ENCODE results near the gene RBM19.

Gene RBM19

GRCh38 chr12:113988976-113989375, 22.9 kb upstream of the RBM19 start:
- no peak for DNase-seq

DNA sequence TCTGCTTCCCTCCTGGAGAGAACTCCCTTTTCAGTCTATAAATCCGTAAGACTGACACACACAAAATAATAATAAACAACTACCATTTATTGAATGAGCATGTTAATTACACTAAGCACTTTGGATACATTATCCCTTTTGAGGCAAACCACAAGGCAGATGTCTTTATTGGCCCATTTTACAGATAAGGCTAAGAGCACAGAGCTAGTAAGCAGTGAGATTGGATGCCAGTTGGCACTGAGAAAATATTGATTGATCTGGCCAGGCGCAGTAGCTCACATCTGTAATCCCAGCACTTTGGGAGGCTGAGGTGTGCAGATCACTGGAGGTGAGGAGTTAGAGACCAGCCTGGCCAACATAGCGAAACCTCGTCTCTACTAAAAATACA, 21.9 kb upstream of the RBM19 start:
- no peak for DNase-seq

- DNase-seq = no peak
These were observed 21.3 kb upstream of the RBM19 start for GRCh38 chr12:113987261-113988063.

DNA sequence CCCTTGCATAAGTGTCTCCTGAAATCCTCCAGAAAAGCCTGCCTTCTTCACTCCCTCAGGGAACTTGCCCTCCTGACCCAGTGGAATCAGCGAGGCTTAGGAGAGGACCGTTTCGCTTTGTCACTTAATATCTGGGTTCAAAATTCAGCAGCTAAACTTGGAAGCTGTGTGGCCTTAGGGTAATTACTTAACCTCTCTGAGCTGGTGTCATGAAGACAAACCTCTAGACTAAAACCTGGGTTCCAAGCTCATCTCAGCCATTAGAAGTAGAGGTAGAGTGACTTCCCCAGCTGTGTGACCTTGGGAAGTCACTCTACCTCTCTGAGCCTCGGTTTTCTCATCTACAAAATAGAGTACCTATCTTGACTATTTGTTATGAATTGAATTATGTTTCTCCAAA, 18.3 kb upstream of the RBM19 start:
- no peak for DNase-seq

GRCh38 chr12:113983777-113984448, 17.8 kb upstream of the RBM19 start:
- DNase-seq = no peak

DNA sequence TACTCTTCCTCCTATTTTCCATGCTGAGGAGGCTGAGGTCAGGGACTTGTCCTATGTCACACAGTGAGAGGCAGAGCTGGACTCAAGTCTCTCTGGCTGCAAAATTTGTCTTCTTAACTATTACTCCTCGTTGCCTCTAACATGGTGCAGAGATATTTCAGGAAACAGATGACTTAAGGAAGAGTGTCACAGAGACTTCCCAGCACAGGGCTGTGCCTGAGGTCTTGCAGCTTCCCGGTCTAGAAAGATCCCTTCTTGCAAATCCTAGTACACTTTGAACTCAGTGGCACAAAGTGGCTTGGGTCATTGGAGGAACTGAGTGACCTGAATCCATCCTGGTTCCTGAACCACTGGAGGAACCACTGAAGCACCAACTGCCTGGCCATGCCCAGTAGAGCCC, 17.1 kb upstream of the RBM19 start:
- no peak for DNase-seq

GRCh38 chr12:113981876-113982275, 15.8 kb upstream of the RBM19 start:
- DNase-seq = no peak

GRCh38 chr12:113980537-113981337, 14.6 kb upstream of the RBM19 start:
- DNase-seq = peak; percentile 37

DNA sequence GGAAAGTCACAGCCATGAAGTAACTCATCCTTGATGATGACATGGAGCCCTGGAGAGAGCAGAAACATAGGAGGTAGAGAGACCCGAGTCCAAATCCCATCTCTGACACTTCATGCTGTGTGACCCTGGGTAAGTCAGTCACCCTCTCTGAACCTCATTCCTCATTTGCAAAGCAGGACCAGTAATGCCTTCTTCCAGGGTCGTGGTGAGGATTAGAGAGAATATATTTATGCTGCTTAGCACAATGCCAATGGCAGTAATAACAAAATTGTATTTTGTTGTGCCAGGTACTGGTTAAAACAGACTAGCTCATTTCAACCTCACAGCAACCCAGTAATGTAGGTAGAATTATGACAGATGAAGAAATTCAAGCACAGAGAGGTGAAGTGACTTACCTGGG, 13.9 kb upstream of the RBM19 start:
- no peak for DNase-seq

DNA sequence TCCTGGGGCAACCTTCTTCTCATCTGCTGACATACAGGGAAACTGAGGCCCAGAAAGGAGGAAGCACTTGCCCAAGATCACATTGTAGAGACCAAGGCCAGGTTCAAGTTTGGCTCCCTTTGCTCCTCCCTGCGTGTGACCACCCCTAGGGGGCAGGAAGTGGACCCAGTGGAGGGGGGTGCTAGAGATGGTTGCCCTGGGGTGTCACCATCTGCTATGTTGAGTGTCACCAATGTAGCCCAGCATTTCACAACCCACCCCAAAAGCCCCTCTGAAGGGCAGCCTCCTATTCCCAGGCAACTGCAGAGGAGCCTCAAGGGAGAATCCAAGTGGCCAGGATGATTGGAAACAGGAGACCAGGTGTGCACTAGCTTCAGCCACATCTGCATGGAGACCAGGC, 12.0 kb upstream of the RBM19 start:
- no peak for DNase-seq

DNA sequence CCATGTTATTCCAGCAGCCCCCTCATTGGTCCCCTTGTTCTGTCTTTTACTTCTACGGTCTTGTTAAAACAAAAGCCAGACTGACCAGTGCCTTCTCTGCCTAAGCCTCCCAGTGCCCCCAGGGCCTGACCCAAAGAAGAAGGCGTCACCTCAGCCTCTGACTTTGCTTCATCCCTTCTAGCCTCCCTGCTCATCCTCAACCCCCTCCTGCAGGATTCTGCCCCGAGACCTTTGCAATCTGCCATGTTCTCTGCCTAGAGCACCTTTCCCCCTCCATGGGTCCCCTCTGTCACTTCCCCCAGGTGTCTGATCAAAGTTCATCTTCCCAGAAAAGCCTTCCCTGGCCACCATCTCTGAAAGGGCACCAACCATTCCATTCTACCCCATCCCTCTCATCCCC, 7.9 kb upstream of the RBM19 start:
- no peak for DNase-seq

DNA sequence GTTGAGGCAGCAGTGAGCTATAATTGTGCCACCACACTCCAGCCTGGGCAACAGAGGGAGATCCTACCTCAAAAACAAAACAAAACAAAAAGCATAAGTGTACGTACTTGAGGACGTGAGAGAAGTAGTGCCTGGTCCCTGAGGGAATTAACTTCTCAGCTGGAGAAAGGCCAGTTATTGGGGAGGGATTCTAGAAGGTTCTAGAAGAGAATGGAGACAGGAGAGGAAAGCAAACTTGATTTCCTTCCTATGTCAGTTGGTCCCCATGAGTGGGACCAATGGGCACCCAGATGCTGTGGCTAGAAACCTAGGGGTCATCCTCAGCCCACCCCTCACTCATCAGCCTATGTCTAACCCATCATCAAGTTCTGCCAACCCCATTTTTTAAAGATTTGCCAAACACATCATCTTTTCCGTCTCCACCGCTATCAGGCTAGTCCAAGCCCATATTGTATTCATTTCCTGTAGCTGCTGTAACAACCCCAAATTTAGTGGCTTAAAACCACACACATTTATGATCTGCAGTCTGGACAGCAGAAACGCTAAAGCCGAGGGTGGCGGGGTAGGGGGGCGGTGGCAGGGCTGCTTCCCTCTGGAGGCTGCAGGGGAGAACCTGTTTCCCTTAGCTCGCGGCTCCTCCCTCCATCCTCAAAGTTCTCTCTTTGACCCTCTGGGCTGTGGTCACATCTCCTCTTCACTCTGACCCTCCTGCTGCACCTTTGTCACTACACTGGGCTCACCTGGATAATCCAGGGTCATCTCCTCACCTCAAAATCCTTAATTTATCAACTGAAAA, 7.2 kb upstream of the RBM19 start:
- DNase-seq = no peak

DNA sequence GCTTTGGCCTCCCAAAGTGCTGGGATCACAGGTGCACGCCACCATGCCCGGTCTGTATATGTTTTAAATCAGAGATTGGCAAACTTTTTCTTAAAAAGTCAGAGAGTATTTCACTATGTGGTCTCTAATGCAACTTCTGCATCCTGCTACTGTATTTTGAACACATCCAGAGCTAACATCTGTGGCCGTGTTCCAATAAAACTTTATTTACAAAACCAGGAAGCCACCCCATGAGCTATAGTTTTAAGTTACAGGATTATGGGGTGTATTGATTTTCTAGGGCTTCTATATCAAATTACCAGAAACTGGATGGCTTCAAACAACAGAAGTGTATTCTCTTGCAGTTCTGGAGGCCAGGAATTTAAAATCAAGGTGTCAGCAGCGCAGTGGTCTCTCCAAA, 5.3 kb upstream of the RBM19 start:
- no peak for DNase-seq

- no peak for DNase-seq
These were observed 4.1 kb upstream of the RBM19 start for GRCh38 chr12:113970211-113970610.

- DNase-seq = no peak
These were observed 1.2 kb upstream of the RBM19 start for GRCh38 chr12:113967368-113967767.

DNA sequence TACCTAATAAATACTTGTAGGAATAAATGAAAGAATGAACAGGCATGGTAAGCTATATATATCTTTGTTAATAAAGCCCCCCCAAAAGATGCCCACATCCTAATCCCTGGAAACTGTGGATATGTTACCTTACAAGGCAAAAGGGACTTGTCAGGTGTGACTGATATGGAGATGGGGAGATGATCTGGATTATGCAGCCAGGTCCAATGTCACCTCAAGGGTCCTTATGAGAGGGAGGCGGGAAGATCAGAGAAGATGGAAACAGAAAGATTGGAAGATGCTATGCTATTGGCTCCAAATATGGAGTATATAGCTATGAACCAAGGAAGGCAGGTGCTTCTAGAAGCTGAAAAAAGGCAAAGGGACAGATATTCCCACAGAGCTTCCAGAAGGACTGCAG, 3.4 kb downstream of the RBM19 start:
- no peak for DNase-seq

DNA sequence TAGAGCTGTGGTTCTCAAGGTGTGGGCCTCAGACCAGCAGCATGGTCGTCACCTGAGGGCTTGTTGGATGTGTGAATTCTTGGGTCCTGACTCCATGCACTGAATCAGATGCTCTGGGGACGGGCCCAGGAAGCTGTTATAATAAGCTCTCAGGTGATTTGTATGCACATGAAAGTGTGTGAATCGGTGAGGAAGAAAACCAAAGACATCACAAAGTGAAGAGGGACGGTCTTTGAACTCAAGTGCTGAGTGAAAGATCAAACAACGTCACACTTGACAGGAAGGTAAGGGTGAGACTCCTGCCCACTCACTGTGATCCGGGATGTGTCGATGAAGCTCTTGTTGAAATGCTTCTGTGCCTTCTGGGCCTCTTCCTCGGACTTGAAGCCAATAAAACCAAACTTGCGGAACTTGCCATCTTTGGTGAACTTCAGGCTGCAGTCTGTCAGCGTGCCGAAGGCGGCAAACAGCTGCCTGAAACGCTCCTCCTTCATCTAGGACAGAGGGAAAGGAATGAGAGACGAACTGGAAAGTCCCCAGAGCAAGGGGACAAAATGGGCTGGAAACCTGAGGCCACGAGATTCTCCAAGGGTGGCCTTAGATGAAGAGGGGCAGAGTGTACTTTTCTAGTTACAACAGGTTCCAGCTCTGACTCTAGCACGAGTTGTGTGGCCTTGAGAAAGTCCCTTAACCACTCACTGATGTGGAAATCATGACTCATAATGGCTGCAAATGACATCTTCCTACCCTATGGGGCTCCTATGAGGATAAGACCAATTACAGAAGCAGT, 4.0 kb downstream of the RBM19 start:
- DNase-seq = peak; percentile 9

DNA sequence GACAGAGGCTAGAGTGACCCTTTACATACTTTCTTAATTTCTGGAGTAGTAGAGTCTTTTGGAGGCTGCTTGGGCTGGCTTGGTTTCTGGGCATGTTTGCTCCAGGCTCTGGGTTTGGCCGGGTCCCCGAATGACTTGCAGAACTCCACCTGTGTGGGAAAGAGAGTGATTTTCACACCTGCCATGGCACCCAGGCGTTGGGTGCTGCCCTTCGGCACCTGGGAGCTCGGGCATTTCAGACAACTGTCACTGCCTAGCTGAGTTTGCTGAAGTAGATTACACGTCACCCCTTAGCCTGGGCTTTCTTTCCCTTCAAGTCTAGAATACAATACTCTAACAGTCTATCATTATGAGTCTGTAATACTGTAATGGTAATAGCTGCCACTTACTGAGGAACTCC, 6.1 kb downstream of the RBM19 start:
- no peak for DNase-seq

DNA sequence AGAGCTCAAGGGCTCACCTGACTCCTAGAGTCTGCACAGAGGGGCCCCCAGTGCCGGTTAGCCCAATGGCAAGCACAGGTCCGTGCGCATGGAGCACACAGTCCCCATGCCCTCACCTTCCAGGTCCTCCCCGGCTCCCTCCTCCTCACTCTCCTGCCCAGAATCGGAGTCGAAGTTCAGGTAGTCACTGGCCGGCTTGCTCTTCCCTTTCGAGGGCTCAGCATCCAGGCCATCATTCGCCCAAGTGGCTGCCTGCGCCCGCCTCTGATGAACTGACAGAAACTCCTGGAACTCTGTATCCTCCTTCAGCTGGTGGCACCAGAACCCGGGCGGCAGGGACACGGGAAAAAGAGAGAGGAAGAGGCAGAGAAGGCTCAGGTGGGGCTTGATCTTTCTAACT, 7.0 kb downstream of the RBM19 start:
- DNase-seq = no peak

DNA sequence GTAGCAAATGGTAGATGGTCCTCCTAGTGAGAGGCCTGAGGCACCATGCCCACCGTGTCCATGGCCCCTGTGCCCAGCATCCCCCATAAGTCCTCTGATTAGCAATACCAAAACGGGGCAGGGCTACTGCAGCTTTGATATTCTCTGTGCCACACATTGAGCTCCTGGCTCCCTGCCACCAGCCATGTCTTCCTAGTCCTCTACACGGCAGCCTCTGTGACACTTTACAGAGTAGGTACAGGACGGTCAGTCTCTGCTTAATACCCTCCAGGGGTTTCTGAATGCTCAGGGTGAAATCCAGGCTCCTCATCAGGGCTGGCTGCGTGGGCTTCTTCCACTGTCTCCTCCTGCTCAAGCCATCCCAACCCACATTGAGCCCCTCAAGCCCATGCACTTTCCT, 8.0 kb downstream of the RBM19 start:
- DNase-seq = no peak

DNA sequence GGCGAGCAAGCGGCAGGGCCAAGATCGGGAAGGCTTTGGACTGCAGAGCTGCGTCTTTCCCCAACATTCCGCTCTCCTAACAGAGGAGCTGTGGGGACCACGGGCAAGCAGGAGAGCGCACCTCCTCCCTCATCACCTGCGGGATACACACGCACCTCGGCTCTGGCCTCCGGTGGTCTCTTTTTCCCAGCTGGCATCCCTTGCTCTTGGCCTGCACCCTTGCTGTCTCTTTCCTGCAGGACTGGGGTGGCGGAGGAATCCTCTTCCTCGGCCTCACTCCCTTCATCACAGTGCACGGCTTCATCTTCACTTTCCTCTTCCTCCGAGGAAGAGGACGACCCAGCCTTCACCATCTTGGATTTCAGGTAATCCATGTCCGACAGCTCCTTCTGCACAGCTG, 8.5 kb downstream of the RBM19 start:
- no peak for DNase-seq

All from CD4-positive, alpha-beta T cell treated with Interleukin-12 subunit alpha and Interleukin-12 subunit beta, for 1 hour (primary cell).